WI38 (cell line): Measurements from ENCODE around the gene IZUMO1.

Experiments used
- H3K4me3 ChIP-seq: 2 replicates; pipeline ENCODE4 v1.5.1; 2011; ENCODE audit warnings: low read depth, mild to moderate bottlenecking, control low read depth, low read length
- CTCF ChIP-seq: IDR thresholded peaks from 2 replicates; pipeline ENCODE4 v1.5.1; 2012; ENCODE audit warnings: low read depth, mild to moderate bottlenecking, control low read depth, low read length

IZUMO1 gene

GRCh38 chr19:48749571-48750198 lies 3.0 kb upstream of the IZUMO1 start:
- H3K4me3 ChIP-seq, result no peak overlapping the region
- TF ChIP-seq CTCF, result no peak

- no peak overlapping the region for H3K4me3 ChIP-seq
- TF ChIP-seq CTCF, result no peak
These were observed 599 bp downstream of the IZUMO1 start for GRCh38 chr19:48746110-48746509.

- H3K4me3 ChIP-seq, result no peak overlapping the region
- TF ChIP-seq CTCF, result no peak
These were observed 1.3 kb downstream of the IZUMO1 start for GRCh38 chr19:48745208-48745995.

GRCh38 chr19:48742096-48742495 lies 4.6 kb downstream of the IZUMO1 start:
- H3K4me3 ChIP-seq, result no peak overlapping the region
- no peak for TF ChIP-seq CTCF

- TF ChIP-seq CTCF, result no peak
- no peak overlapping the region for H3K4me3 ChIP-seq
These were observed 5.3 kb downstream of the IZUMO1 start for GRCh38 chr19:48741129-48741999.

- no peak for TF ChIP-seq CTCF
- H3K4me3 ChIP-seq, result no peak within 1 kb of the TSS
These were observed 6.3 kb downstream of the IZUMO1 start, which contains the start of gene RASIP1 for GRCh38 chr19:48740164-48740972. TSS of gene RASIP1 (minus strand) at chr19:48740610. CDS start at chr19:48740282, 328 bp downstream.
